Ascending aorta (tissue), 2 donors: ENCODE measurements around the gene DPYD. TPM values are rescaled to one million over a fixed set of nuclear protein-coding genes. Genes with fewer than 3 reads are reported as not detected.

Experiments used
- DNase-seq, 2 donors: peaks; one replicate each; pipeline ENCODE4 v3.0.0-alpha.2; 2019; ENCODE audit warnings: low spot score in 2 of 2
- H3K27ac ChIP-seq, 2 donors: fragments of 200-600 bp; sonication (generic); one replicate each; pipeline ENCODE4 v1.5.1; 2016 to 2017; ENCODE audit warnings: mild to moderate bottlenecking in 1 of 2
- H3K27me3 ChIP-seq: fragments of 200-600 bp; sonication (generic); one replicate; pipeline ENCODE4 v1.5.1; 2017
- H3K36me3 ChIP-seq, 2 donors: fragments of 200-600 bp; sonication (generic); one replicate each; pipeline ENCODE4 v1.5.1; 2016
- H3K4me1 ChIP-seq, 2 donors: fragments of 200-600 bp; sonication (generic); one replicate each; pipeline ENCODE4 v1.5.1; 2016 to 2017; ENCODE audit warnings: mild to moderate bottlenecking in 1 of 2
- H3K4me3 ChIP-seq, 2 donors: fragments of 200-600 bp; sonication (generic); one replicate each; pipeline ENCODE4 v1.5.1; 2016 to 2017; ENCODE audit warnings: mild to moderate bottlenecking in 1 of 2
- H3K9me3 ChIP-seq, 2 donors: fragments of 200-600 bp; sonication (generic); one replicate each; pipeline ENCODE4 v1.5.1; 2016
- intact Hi-C: fragments of 100-400 bp; cut with DNase I; formaldehyde crosslinking; loops from one replicate; pipeline ENCODE4 v1.15.1; 2023
- total RNA-seq: library from RNA; depleted of rRNA; stranded (reverse); fragments of >200 nt; gene quantifications from one replicate; pipeline ENCODE4 v1.1.0, GENCODE V29; 2016
- TF ChIP-seq, protein P1 (sequence below), 3 experiments: fragments of 200-600 bp in 2 of 3; fragments of 450-650 bp in 1 of 3; sonication (generic) in 2 of 3; IDR thresholded peaks; one replicate each; pipeline ENCODE4 v1.5.1; 2016 to 2019; ENCODE audit warnings: antibody characterized with exemption in 3 of 3, mild to moderate bottlenecking in 1 of 3, moderate library complexity in 1 of 3

The DPYD gene
- total RNA-seq, 1 donor from 2014 or later: 22.9 TPM

DNA sequence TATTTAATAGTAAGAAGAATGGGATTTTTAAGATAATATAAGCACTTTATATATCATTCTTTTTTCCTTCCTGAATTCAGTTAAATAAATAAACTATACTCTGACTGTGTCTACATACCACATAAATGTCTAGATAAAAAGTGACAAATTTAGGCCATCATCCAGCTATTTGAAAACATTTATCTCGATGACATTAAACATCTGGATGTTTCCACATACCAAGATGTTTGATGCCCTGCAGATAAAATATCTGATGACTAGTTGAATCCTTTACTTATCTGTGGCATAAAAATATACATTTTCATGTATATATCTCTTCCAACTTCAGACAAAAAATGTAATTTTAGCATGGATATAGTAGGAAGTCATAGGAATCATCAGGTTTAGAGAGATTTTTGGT is 348.3 kb downstream of the DPYD start:
- Histone ChIP-seq H3K27ac (no peak overlapping the region), H3K36me3 (no peaks in the 10 kb centered on the region), H3K4me1 (no peaks in the 10 kb centered on the region), H3K4me3 (no peak overlapping the region), H3K27me3 (no peaks in the 10 kb centered on the region), H3K9me3 (no peaks in the 10 kb centered on the region)
- intact Hi-C loops: no loop called here
- no peak for DNase-seq
- TF ChIP-seq, protein P1, sequence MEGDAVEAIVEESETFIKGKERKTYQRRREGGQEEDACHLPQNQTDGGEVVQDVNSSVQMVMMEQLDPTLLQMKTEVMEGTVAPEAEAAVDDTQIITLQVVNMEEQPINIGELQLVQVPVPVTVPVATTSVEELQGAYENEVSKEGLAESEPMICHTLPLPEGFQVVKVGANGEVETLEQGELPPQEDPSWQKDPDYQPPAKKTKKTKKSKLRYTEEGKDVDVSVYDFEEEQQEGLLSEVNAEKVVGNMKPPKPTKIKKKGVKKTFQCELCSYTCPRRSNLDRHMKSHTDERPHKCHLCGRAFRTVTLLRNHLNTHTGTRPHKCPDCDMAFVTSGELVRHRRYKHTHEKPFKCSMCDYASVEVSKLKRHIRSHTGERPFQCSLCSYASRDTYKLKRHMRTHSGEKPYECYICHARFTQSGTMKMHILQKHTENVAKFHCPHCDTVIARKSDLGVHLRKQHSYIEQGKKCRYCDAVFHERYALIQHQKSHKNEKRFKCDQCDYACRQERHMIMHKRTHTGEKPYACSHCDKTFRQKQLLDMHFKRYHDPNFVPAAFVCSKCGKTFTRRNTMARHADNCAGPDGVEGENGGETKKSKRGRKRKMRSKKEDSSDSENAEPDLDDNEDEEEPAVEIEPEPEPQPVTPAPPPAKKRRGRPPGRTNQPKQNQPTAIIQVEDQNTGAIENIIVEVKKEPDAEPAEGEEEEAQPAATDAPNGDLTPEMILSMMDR (IDR thresholded peaks at IDR 0.05): no peak

DNA sequence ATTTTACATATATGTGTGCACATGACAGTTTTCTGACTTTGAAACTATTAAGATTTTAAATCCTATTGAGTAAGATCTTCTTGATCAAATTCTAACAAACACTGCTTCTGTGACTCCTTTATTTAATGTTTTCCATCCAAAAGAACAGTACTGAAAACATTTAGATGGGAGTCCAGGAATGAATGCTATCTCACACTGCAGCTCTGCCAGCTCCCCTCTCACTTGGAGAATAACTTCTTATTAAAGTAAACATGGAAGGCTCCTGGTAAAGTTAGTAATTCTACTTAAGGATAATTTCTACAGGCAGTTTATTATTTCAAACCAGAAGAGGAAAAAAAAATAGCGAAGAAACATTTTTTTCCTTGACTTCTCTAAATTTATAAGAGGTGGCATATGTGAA is 349.1 kb downstream of the DPYD start:
- Histone ChIP-seq H3K4me1 (no peaks in the 10 kb centered on the region), H3K9me3 (no peaks in the 10 kb centered on the region), H3K27me3 (no peaks in the 10 kb centered on the region), H3K36me3 (no peaks in the 10 kb centered on the region), H3K27ac (no peak overlapping the region), H3K4me3 (no peak overlapping the region)
- intact Hi-C loops: no loop called here
- TF ChIP-seq, protein P1 (IDR thresholded peaks at IDR 0.05): no peak
- DNase-seq: no peak

- no peak for DNase-seq
- no peaks in the 10 kb centered on the region for H3K36me3 ChIP-seq
- TF ChIP-seq, protein P1 (IDR thresholded peaks at IDR 0.05): no peak
- intact Hi-C loops: no loop called here
- H3K4me3 ChIP-seq: no peak overlapping the region
- H3K27me3 ChIP-seq: no peaks in the 10 kb centered on the region
- H3K4me1 ChIP-seq: no peaks in the 10 kb centered on the region
- H3K9me3 ChIP-seq: no peaks in the 10 kb centered on the region
- no peak overlapping the region for H3K27ac ChIP-seq
Observed at GRCh38 chr1:97570691-97571090, 350.1 kb downstream of the DPYD start.

GRCh38 chr1:97567000-97567749 is 353.7 kb downstream of the DPYD start:
- no peak for DNase-seq
- TF ChIP-seq, protein P1 (IDR thresholded peaks at IDR 0.05): no peak
- Histone ChIP-seq H3K27ac (no peak overlapping the region), H3K4me3 (no peak overlapping the region), H3K9me3 (no peaks in the 10 kb centered on the region), H3K4me1 (no peaks in the 10 kb centered on the region), H3K27me3 (no peaks in the 10 kb centered on the region), H3K36me3 (no peaks in the 10 kb centered on the region)
- intact Hi-C loops: no loop called here

- TF ChIP-seq, protein P1 (IDR thresholded peaks at IDR 0.05): no peak
- Histone ChIP-seq H3K4me1 (no peaks in the 10 kb centered on the region), H3K27ac (no peak overlapping the region), H3K4me3 (no peak overlapping the region), H3K36me3 (no peaks in the 10 kb centered on the region), H3K9me3 (no peaks in the 10 kb centered on the region), H3K27me3 (no peaks in the 10 kb centered on the region)
- no peak for DNase-seq
- intact Hi-C loops: no loop called here
Observed at GRCh38 chr1:97565886-97566285, 354.9 kb downstream of the DPYD start.
